WTC11 (cell line): Measurements from ENCODE around the gene LTB.

Source experiments
- ATF1 ChIP-seq: sonication (generic); formaldehyde crosslinking; IDR thresholded peaks from 2 replicates; pipeline ENCODE4 v1.8.1; 2023; ENCODE audit warnings: mild to moderate bottlenecking, moderate library complexity, missing genetic modification reagents
- CREB1 ChIP-seq: sonication (generic); formaldehyde crosslinking; IDR thresholded peaks from 2 replicates; pipeline ENCODE4 v1.8.0; 2023; ENCODE audit warnings: mild to moderate bottlenecking, missing genetic modification reagents
- FOXJ3 ChIP-seq: sonication (generic); formaldehyde crosslinking; IDR thresholded peaks from 2 replicates; pipeline ENCODE4 v1.9.0; 2021; ENCODE audit warnings: missing genetic modification reagents, mild to moderate bottlenecking, borderline replicate concordance
- MAX ChIP-seq: sonication (generic); formaldehyde crosslinking; IDR thresholded peaks from 2 replicates; pipeline ENCODE4 v1.8.0; 2022; ENCODE audit warnings: mild to moderate bottlenecking, missing genetic modification reagents
- NFYB ChIP-seq: sonication (generic); formaldehyde crosslinking; conservative IDR thresholded peaks from 2 replicates; pipeline ENCODE4 v1.8.0; 2022; ENCODE audit warnings: low read depth, missing genetic modification reagents
- TP53 ChIP-seq: sonication (generic); formaldehyde crosslinking; IDR thresholded peaks from 2 replicates; pipeline ENCODE4 v1.8.1; 2023; ENCODE audit warnings: mild to moderate bottlenecking, missing genetic modification reagents
- ZNF121 ChIP-seq: sonication (generic); formaldehyde crosslinking; IDR thresholded peaks from 2 replicates; pipeline ENCODE4 v1.8.0; 2023; ENCODE audit warnings: missing genetic modification reagents
- TF ChIP-seq, protein P1 (sequence below): fragments of 200-600 bp; IDR thresholded peaks from 2 replicates; pipeline ENCODE4 v1.8.0; 2022; ENCODE audit warnings: antibody characterized with exemption
- TF ChIP-seq, protein P2 (sequence below): sonication (generic); formaldehyde crosslinking; conservative IDR thresholded peaks from 2 replicates; pipeline ENCODE4 v1.8.1; 2022; ENCODE audit warnings: mild to moderate bottlenecking, missing genetic modification reagents
- TF ChIP-seq, protein P3 (sequence below): fragments of 250-450 bp; sonication (Bioruptor Pico); IDR thresholded peaks from 2 replicates; pipeline ENCODE4 v2.1.2; 2022; ENCODE audit warnings: mild to moderate bottlenecking, moderate library complexity
- TF ChIP-seq, protein P4 (sequence below): sonication (generic); formaldehyde crosslinking; IDR thresholded peaks from 2 replicates; pipeline ENCODE4 v1.8.0; 2023; ENCODE audit warnings: missing genetic modification reagents, mild to moderate bottlenecking, borderline replicate concordance
- TF ChIP-seq, protein P5 (sequence below): sonication (generic); formaldehyde crosslinking; IDR thresholded peaks from 2 replicates; pipeline ENCODE4 v1.8.1; 2023; ENCODE audit warnings: mild to moderate bottlenecking, moderate library complexity, missing genetic modification reagents
- TF ChIP-seq, protein P6 (sequence below): sonication (generic); formaldehyde crosslinking; IDR thresholded peaks from 2 replicates; pipeline ENCODE4 v1.8.1; 2023; ENCODE audit warnings: mild to moderate bottlenecking, missing genetic modification reagents, moderate library complexity
- TF ChIP-seq, protein P7 (sequence below): sonication (generic); formaldehyde crosslinking; IDR thresholded peaks from 2 replicates; pipeline ENCODE4 v1.8.0; 2023; ENCODE audit warnings: mild to moderate bottlenecking, missing genetic modification reagents

DNA sequence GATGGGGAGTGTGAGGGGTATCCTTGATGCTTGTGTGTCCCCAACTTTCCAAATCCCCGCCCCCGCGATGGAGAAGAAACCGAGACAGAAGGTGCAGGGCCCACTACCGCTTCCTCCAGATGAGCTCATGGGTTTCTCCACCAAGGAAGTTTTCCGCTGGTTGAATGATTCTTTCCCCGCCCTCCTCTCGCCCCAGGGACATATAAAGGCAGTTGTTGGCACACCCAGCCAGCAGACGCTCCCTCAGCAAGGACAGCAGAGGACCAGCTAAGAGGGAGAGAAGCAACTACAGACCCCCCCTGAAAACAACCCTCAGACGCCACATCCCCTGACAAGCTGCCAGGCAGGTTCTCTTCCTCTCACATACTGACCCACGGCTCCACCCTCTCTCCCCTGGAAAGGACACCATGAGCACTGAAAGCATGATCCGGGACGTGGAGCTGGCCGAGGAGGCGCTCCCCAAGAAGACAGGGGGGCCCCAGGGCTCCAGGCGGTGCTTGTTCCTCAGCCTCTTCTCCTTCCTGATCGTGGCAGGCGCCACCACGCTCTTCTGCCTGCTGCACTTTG is 6.8 kb downstream of the LTB start, which contains the start of gene TNF:
- TF ChIP-seq ZNF121 (CRISPR knock-in tag) = no peak
- TF ChIP-seq TP53 (CRISPR knock-in tag) = no peak
- TF ChIP-seq, protein P1, sequence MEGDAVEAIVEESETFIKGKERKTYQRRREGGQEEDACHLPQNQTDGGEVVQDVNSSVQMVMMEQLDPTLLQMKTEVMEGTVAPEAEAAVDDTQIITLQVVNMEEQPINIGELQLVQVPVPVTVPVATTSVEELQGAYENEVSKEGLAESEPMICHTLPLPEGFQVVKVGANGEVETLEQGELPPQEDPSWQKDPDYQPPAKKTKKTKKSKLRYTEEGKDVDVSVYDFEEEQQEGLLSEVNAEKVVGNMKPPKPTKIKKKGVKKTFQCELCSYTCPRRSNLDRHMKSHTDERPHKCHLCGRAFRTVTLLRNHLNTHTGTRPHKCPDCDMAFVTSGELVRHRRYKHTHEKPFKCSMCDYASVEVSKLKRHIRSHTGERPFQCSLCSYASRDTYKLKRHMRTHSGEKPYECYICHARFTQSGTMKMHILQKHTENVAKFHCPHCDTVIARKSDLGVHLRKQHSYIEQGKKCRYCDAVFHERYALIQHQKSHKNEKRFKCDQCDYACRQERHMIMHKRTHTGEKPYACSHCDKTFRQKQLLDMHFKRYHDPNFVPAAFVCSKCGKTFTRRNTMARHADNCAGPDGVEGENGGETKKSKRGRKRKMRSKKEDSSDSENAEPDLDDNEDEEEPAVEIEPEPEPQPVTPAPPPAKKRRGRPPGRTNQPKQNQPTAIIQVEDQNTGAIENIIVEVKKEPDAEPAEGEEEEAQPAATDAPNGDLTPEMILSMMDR = no peak
- TF ChIP-seq, protein P2, sequence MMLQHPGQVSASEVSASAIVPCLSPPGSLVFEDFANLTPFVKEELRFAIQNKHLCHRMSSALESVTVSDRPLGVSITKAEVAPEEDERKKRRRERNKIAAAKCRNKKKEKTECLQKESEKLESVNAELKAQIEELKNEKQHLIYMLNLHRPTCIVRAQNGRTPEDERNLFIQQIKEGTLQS (CRISPR knock-in tag) = no peak
- TF ChIP-seq, protein P3, sequence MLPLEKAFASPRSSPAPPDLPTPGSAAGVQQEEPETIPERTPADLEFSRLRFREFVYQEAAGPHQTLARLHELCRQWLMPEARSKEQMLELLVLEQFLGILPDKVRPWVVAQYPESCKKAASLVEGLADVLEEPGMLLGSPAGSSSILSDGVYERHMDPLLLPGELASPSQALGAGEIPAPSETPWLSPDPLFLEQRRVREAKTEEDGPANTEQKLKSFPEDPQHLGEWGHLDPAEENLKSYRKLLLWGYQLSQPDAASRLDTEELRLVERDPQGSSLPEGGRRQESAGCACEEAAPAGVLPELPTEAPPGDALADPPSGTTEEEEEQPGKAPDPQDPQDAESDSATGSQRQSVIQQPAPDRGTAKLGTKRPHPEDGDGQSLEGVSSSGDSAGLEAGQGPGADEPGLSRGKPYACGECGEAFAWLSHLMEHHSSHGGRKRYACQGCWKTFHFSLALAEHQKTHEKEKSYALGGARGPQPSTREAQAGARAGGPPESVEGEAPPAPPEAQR = no peak
- no peak for TF ChIP-seq CREB1
- no peak for TF ChIP-seq ATF1 (CRISPR knock-in tag)
- no peak for TF ChIP-seq NFYB (CRISPR knock-in tag)
- TF ChIP-seq, protein P4, sequence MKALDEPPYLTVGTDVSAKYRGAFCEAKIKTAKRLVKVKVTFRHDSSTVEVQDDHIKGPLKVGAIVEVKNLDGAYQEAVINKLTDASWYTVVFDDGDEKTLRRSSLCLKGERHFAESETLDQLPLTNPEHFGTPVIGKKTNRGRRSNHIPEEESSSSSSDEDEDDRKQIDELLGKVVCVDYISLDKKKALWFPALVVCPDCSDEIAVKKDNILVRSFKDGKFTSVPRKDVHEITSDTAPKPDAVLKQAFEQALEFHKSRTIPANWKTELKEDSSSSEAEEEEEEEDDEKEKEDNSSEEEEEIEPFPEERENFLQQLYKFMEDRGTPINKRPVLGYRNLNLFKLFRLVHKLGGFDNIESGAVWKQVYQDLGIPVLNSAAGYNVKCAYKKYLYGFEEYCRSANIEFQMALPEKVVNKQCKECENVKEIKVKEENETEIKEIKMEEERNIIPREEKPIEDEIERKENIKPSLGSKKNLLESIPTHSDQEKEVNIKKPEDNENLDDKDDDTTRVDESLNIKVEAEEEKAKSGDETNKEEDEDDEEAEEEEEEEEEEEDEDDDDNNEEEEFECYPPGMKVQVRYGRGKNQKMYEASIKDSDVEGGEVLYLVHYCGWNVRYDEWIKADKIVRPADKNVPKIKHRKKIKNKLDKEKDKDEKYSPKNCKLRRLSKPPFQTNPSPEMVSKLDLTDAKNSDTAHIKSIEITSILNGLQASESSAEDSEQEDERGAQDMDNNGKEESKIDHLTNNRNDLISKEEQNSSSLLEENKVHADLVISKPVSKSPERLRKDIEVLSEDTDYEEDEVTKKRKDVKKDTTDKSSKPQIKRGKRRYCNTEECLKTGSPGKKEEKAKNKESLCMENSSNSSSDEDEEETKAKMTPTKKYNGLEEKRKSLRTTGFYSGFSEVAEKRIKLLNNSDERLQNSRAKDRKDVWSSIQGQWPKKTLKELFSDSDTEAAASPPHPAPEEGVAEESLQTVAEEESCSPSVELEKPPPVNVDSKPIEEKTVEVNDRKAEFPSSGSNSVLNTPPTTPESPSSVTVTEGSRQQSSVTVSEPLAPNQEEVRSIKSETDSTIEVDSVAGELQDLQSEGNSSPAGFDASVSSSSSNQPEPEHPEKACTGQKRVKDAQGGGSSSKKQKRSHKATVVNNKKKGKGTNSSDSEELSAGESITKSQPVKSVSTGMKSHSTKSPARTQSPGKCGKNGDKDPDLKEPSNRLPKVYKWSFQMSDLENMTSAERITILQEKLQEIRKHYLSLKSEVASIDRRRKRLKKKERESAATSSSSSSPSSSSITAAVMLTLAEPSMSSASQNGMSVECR (CRISPR knock-in tag) = no peak
- TF ChIP-seq, protein P5, sequence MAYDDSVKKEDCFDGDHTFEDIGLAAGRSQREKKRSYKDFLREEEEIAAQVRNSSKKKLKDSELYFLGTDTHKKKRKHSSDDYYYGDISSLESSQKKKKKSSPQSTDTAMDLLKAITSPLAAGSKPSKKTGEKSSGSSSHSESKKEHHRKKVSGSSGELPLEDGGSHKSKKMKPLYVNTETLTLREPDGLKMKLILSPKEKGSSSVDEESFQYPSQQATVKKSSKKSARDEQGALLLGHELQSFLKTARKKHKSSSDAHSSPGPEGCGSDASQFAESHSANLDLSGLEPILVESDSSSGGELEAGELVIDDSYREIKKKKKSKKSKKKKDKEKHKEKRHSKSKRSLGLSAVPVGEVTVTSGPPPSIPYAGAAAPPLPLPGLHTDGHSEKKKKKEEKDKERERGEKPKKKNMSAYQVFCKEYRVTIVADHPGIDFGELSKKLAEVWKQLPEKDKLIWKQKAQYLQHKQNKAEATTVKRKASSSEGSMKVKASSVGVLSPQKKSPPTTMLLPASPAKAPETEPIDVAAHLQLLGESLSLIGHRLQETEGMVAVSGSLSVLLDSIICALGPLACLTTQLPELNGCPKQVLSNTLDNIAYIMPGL (CRISPR knock-in tag) = no peak
- no peak for TF ChIP-seq MAX (CRISPR knock-in tag)
- no peak for TF ChIP-seq FOXJ3 (CRISPR knock-in tag)
- TF ChIP-seq, protein P6, sequence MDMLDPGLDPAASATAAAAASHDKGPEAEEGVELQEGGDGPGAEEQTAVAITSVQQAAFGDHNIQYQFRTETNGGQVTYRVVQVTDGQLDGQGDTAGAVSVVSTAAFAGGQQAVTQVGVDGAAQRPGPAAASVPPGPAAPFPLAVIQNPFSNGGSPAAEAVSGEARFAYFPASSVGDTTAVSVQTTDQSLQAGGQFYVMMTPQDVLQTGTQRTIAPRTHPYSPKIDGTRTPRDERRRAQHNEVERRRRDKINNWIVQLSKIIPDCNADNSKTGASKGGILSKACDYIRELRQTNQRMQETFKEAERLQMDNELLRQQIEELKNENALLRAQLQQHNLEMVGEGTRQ (CRISPR knock-in tag) = no peak
- TF ChIP-seq, protein P7, sequence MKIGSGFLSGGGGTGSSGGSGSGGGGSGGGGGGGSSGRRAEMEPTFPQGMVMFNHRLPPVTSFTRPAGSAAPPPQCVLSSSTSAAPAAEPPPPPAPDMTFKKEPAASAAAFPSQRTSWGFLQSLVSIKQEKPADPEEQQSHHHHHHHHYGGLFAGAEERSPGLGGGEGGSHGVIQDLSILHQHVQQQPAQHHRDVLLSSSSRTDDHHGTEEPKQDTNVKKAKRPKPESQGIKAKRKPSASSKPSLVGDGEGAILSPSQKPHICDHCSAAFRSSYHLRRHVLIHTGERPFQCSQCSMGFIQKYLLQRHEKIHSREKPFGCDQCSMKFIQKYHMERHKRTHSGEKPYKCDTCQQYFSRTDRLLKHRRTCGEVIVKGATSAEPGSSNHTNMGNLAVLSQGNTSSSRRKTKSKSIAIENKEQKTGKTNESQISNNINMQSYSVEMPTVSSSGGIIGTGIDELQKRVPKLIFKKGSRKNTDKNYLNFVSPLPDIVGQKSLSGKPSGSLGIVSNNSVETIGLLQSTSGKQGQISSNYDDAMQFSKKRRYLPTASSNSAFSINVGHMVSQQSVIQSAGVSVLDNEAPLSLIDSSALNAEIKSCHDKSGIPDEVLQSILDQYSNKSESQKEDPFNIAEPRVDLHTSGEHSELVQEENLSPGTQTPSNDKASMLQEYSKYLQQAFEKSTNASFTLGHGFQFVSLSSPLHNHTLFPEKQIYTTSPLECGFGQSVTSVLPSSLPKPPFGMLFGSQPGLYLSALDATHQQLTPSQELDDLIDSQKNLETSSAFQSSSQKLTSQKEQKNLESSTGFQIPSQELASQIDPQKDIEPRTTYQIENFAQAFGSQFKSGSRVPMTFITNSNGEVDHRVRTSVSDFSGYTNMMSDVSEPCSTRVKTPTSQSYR (CRISPR knock-in tag) = no peak
